NCI-H2171 treated with DMSO at 0.1 percent for 48 hours (cell line): Measurements from ENCODE around the gene NUMB.

Experiments
- DNase-seq: peaks from one replicate; lab custom pipeline; 2025; lab: John Stamatoyannopoulos, UW

NUMB gene

GRCh38 chr14:73458183-73458976 is at the start of gene NUMB:
Gene NUMB, minus strand, starts transcription at chr14:73458546. Its CDS starts 102,795 bp downstream, at chr14:73355751.
- peak; percentile 100 for DNase-seq

- DNase-seq = no peak
Measured at GRCh38 chr14:73503648-73504047, 45.3 kb upstream of the NUMB start.

- no peak for DNase-seq
Measured at GRCh38 chr14:73502017-73502619, 43.8 kb upstream of the NUMB start.

- DNase-seq = no peak
Measured at GRCh38 chr14:73500360-73500759, 42.0 kb upstream of the NUMB start.

- no peak for DNase-seq
Measured at GRCh38 chr14:73494593-73494992, 36.2 kb upstream of the NUMB start.

GRCh38 chr14:73492670-73493069 is 34.3 kb upstream of the NUMB start:
- DNase-seq = no peak

GRCh38 chr14:73492043-73492552 is 33.8 kb upstream of the NUMB start:
- no peak for DNase-seq

- DNase-seq = peak; percentile 58
Measured at GRCh38 chr14:73491256-73492042, 33.1 kb upstream of the NUMB start.

GRCh38 chr14:73489481-73490175 is 31.3 kb upstream of the NUMB start:
- no peak for DNase-seq

GRCh38 chr14:73478684-73479083 is 20.3 kb upstream of the NUMB start:
- no peak for DNase-seq

GRCh38 chr14:73477618-73478266 is 19.4 kb upstream of the NUMB start:
- no peak for DNase-seq

GRCh38 chr14:73476451-73476931 is 18.1 kb upstream of the NUMB start:
- peak; percentile 26 for DNase-seq

- no peak for DNase-seq
Measured at GRCh38 chr14:73474952-73475351, 16.6 kb upstream of the NUMB start.

- DNase-seq = peak; percentile 87
Measured at GRCh38 chr14:73472185-73473114, 14.1 kb upstream of the NUMB start.

GRCh38 chr14:73471582-73472184 is 13.3 kb upstream of the NUMB start:
- DNase-seq = no peak

- no peak for DNase-seq
Measured at GRCh38 chr14:73468828-73469375, 10.6 kb upstream of the NUMB start.

- DNase-seq = no peak
Measured at GRCh38 chr14:73467800-73468199, 9.5 kb upstream of the NUMB start.

GRCh38 chr14:73467377-73467776 is 9.0 kb upstream of the NUMB start:
- DNase-seq = no peak

- DNase-seq = no peak
Measured at GRCh38 chr14:73466861-73467260, 8.5 kb upstream of the NUMB start.
